DOHH2 (cell line): Measurements from ENCODE around the gene GPAM.

Experiments
- H3F3A ChIP-seq: fragments of 200-600 bp; sonication (generic), shearing (Covaris generic); 2 replicates; pipeline ENCODE4 v1.6.0; 2016; ENCODE audit warnings: antibody characterized with exemption, mild to moderate bottlenecking; ENCODE audit not compliant: control insufficient read depth, insufficient read depth
- H3K27ac ChIP-seq: fragments of 200-600 bp; sonication (generic); 2 replicates; pipeline ENCODE4 v1.5.1; 2014; ENCODE audit warnings: low read depth, mild to moderate bottlenecking, low read length, moderate library complexity
- H3K27me3 ChIP-seq: fragments of 200-600 bp; sonication (generic); 2 replicates; pipeline ENCODE4 v1.6.1; 2014; ENCODE audit warnings: mild to moderate bottlenecking, low read length, mixed read lengths; ENCODE audit not compliant: control insufficient read depth
- H3K36me3 ChIP-seq: fragments of 200-600 bp; sonication (generic); 2 replicates; pipeline ENCODE4 v1.6.1; 2014; ENCODE audit warnings: mild to moderate bottlenecking, low read length, moderate library complexity, mixed read lengths; ENCODE audit not compliant: control insufficient read depth
- H3K4me1 ChIP-seq: fragments of 200-600 bp; sonication (generic); 2 replicates; pipeline ENCODE4 v1.6.1; 2014; ENCODE audit warnings: mild to moderate bottlenecking, low read length, mixed read lengths; ENCODE audit not compliant: control insufficient read depth
- H3K4me2 ChIP-seq: fragments of 200-600 bp; sonication (generic); 2 replicates; pipeline ENCODE4 v1.6.0; 2014; ENCODE audit warnings: mild to moderate bottlenecking, low read length, moderate library complexity
- H3K4me3 ChIP-seq: fragments of 200-600 bp; sonication (generic); 2 replicates; pipeline ENCODE4 v1.5.1; 2014; ENCODE audit warnings: mild to moderate bottlenecking, low read length, mixed read lengths
- H3K79me2 ChIP-seq: fragments of 200-600 bp; sonication (generic); 2 replicates; pipeline ENCODE4 v1.6.1; 2014; ENCODE audit warnings: mild to moderate bottlenecking, low read length, mixed read lengths; ENCODE audit not compliant: control insufficient read depth
- H3K9me2 ChIP-seq: fragments of 200-600 bp; sonication (generic); replicated peaks from 2 replicates; pipeline ENCODE4 v1.6.1; 2014; ENCODE audit warnings: mild to moderate bottlenecking, low read length, mixed read lengths; ENCODE audit not compliant: control insufficient read depth
- H3K9me3 ChIP-seq: fragments of 200-600 bp; sonication (generic); 2 replicates; pipeline ENCODE4 v1.6.1; 2014; ENCODE audit warnings: antibody characterized with exemption, low read length, mixed read lengths; ENCODE audit not compliant: control insufficient read depth, insufficient read depth
- H4K20me1 ChIP-seq: fragments of 200-600 bp; sonication (generic); 2 replicates; pipeline ENCODE4 v1.6.0; 2014; ENCODE audit warnings: low read depth, mild to moderate bottlenecking, antibody characterized with exemption, low read length, moderate library complexity; ENCODE audit not compliant: control insufficient read depth, insufficient read depth
- CTCF ChIP-seq: fragments of 200-600 bp; sonication (generic); IDR thresholded peaks from one replicate; pipeline ENCODE4 v1.5.1; 2014; ENCODE audit warnings: antibody characterized with exemption, mild to moderate bottlenecking, low read depth, low read length; ENCODE audit not compliant: poor library complexity, severe bottlenecking
- EZH2phosphoT487 ChIP-seq: fragments of 200-600 bp; sonication (generic); IDR thresholded peaks from 2 replicates; pipeline ENCODE4 v1.6.1; 2017; ENCODE audit warnings: borderline replicate concordance, mild to moderate bottlenecking, antibody characterized with exemption, low read length, moderate library complexity, mixed read lengths

The GPAM gene

GRCh38 chr10:112215342-112215774 lies 31.8 kb upstream of the GPAM start:
- no peaks in the 10 kb centered on the region for H3K9me3 ChIP-seq
- no peak overlapping the region for H3K4me3 ChIP-seq
- H3K4me2 ChIP-seq = no peak overlapping the region
- H3K9me2 ChIP-seq = no peaks in the 10 kb centered on the region
- H3K27ac ChIP-seq = no peak overlapping the region
- no peaks in the 10 kb centered on the region for H3K79me2 ChIP-seq
- H3F3A ChIP-seq = no peaks in the 10 kb centered on the region
- TF ChIP-seq EZH2phosphoT487 (no peak), CTCF (no peak)
- H3K36me3 ChIP-seq = no peaks in the 10 kb centered on the region
- H3K27me3 ChIP-seq = 0 out of 2 replicates have a peak, but pooled peaks cover 7% of the 10 kb centered on the region
- no peaks in the 10 kb centered on the region for H3K4me1 ChIP-seq
- H4K20me1 ChIP-seq = no peaks in the 10 kb centered on the region

GRCh38 chr10:112214298-112214926 lies 30.8 kb upstream of the GPAM start:
- Histone ChIP-seq H3K4me1 (no peaks in the 10 kb centered on the region), H3K9me2 (no peaks in the 10 kb centered on the region), H3K36me3 (no peaks in the 10 kb centered on the region), H3K27ac (no peak overlapping the region), H3K4me3 (no peak overlapping the region), H3K9me3 (no peaks in the 10 kb centered on the region), H4K20me1 (no peaks in the 10 kb centered on the region), H3K4me2 (no peak overlapping the region), H3K79me2 (no peaks in the 10 kb centered on the region), H3K27me3 (0 out of 2 replicates have a peak, but pooled peaks cover 7% of the 10 kb centered on the region), H3F3A (no peaks in the 10 kb centered on the region)
- TF ChIP-seq EZH2phosphoT487 (no peak), CTCF (no peak)

GRCh38 chr10:112213836-112214235 lies 30.3 kb upstream of the GPAM start:
- H3K4me1 ChIP-seq = no peaks in the 10 kb centered on the region
- H4K20me1 ChIP-seq = no peaks in the 10 kb centered on the region
- no peak overlapping the region for H3K27ac ChIP-seq
- 0 out of 2 replicates have a peak, but pooled peaks cover 7% of the 10 kb centered on the region for H3K27me3 ChIP-seq
- H3K36me3 ChIP-seq = no peaks in the 10 kb centered on the region
- H3K9me3 ChIP-seq = no peaks in the 10 kb centered on the region
- H3F3A ChIP-seq = no peaks in the 10 kb centered on the region
- TF ChIP-seq CTCF = no peak
- no peak for TF ChIP-seq EZH2phosphoT487
- H3K4me2 ChIP-seq = no peak overlapping the region
- no peaks in the 10 kb centered on the region for H3K9me2 ChIP-seq
- H3K79me2 ChIP-seq = no peaks in the 10 kb centered on the region
- H3K4me3 ChIP-seq = no peak overlapping the region
